Measurements from ENCODE around the gene MGST2. TPM values are rescaled to one million over a fixed set of nuclear protein-coding genes. Genes with fewer than 3 reads are reported as not detected.

MGST2 gene
- total and polyA plus RNA-seq, 8 donors = 7.6 to 271 (median 47.3) TPM

DNA sequence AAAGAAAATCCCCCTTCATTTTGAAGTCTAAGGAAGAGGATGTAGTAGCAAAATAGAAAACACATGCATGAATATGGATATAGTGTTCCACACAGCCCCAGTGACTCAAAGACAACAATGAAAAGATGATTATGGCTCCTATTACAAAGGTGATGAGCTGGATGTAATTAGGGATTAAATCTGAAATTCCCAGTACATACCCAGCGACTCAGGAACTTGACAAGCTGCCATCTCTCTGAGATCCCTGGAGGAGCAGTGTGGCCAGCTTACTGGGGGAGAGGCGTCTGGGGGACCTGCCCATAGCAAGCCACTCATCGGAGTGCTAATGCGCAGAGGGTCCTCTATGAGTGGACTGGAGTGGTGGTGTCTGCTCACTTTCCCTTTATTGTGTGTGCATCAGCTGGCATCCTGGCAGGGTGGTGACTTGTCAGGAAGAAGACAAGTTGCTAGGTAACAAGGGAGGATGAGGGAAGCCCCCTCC lies 42.7 kb upstream of the MGST2 start:
- DNase-seq = no peak
- Histone ChIP-seq H3K36me3 (no peaks in the 10 kb centered on the region), H3K9me3 (no peaks in the 10 kb centered on the region), H3K4me3 (no peak overlapping the region), H3K4me1 (no peaks in the 10 kb centered on the region), H3K27me3 (no peaks in the 10 kb centered on the region), H3K27ac (no peak overlapping the region)
- TF ChIP-seq POLR2AphosphoS5 (IDR thresholded peaks at IDR 0.05) (no peak), POLR2A (IDR thresholded peaks at IDR 0.05) (no peak), EP300 (IDR thresholded peaks at IDR 0.05) (no peak)
- TF ChIP-seq, protein P1, sequence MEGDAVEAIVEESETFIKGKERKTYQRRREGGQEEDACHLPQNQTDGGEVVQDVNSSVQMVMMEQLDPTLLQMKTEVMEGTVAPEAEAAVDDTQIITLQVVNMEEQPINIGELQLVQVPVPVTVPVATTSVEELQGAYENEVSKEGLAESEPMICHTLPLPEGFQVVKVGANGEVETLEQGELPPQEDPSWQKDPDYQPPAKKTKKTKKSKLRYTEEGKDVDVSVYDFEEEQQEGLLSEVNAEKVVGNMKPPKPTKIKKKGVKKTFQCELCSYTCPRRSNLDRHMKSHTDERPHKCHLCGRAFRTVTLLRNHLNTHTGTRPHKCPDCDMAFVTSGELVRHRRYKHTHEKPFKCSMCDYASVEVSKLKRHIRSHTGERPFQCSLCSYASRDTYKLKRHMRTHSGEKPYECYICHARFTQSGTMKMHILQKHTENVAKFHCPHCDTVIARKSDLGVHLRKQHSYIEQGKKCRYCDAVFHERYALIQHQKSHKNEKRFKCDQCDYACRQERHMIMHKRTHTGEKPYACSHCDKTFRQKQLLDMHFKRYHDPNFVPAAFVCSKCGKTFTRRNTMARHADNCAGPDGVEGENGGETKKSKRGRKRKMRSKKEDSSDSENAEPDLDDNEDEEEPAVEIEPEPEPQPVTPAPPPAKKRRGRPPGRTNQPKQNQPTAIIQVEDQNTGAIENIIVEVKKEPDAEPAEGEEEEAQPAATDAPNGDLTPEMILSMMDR (IDR thresholded peaks at IDR 0.05) = no peak
- intact Hi-C loops (cut with DNase I; ENCODE audit: low total_unique reads) = no loop called here
- WGBS, 5 donors = 40 to 78% (median 57%) methylated on average over 2 to 4 of the region's 4 CpGs

DNA sequence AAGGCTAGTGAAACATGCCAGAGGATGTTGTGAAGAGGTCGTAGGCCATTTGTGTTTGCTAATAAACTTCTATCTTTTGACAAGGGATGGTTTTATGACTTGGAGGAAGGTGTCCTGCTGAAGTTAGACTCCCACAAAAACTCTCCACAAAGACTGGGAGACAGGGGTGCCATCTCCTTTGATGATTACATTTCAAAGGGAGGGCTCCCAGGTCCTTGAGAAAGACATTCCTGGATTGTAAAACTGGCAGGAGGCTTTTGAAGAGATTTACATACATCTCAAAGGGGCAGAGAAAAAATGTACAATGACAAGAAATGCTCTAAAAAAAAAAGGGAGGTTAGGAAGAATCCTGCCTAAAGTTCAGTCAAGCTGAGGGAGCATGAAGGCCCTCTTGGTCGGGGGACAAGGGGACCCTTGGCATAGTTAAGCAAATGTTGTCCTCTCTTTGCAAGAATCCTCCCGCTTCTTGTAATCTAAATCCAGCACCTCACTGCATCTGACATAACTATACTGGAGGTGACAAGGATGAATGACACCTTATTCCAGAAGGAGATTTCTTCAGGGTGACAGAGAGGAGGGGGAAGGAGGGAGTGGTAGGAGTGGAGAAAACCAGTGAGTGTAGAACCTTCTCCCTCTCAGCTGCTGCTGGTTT lies 41.1 kb upstream of the MGST2 start:
- H3K36me3 ChIP-seq = no peaks in the 10 kb centered on the region
- H3K4me3 ChIP-seq = no peak overlapping the region
- WGBS, 5 donors = 71 to 79% (median 72%) methylated on average over 3 of the region's 3 CpGs
- no peak overlapping the region for H3K27ac ChIP-seq
- H3K9me3 ChIP-seq = no peaks in the 10 kb centered on the region
- H3K4me1 ChIP-seq = peaks cover 0 to 7% (median 0%) of the 10 kb centered on the region in 4 donors
- no peak for TF ChIP-seq POLR2A (IDR thresholded peaks at IDR 0.05)
- TF ChIP-seq EP300 (IDR thresholded peaks at IDR 0.05) = no peak
- TF ChIP-seq, protein P1 (IDR thresholded peaks at IDR 0.05) = no peak
- TF ChIP-seq POLR2AphosphoS5 (IDR thresholded peaks at IDR 0.05) = no peak
- intact Hi-C loops (cut with DNase I; ENCODE audit: low total_unique reads) = no loop called here
- DNase-seq = no peak
- H3K27me3 ChIP-seq = no peaks in the 10 kb centered on the region

DNA sequence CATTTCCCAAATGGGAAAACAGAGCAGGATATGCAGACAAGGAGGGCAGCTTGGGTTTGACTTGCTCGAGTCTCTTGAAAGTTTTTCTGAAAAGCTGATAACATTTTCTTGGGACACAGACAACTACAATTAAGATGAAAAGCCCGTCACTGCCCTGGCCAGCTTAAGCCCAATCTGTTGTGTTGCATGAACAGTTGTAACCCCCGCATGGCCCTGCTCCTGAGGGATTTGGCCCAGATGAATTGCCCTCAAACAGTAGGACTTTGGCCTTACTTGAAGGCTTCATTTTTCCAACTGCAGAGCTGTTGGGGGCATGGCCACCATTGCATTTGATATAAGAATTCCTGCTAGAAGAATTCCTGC lies 40.5 kb upstream of the MGST2 start:
- Histone ChIP-seq H3K27ac (no peak overlapping the region), H3K27me3 (no peaks in the 10 kb centered on the region), H3K9me3 (no peaks in the 10 kb centered on the region), H3K4me1 (peaks cover 0 to 7% (median 0%) of the 10 kb centered on the region in 4 donors), H3K36me3 (no peaks in the 10 kb centered on the region), H3K4me3 (no peak overlapping the region)
- WGBS, 5 donors = 81 to 92% (median 91%) methylated on average over 3 of the region's 3 CpGs
- intact Hi-C loops (cut with DNase I; ENCODE audit: low total_unique reads) = no loop called here
- TF ChIP-seq, protein P1 (IDR thresholded peaks at IDR 0.05) = no peak
- TF ChIP-seq POLR2A (IDR thresholded peaks at IDR 0.05) = no peak
- no peak for TF ChIP-seq POLR2AphosphoS5 (IDR thresholded peaks at IDR 0.05)
- TF ChIP-seq EP300 (IDR thresholded peaks at IDR 0.05) = no peak
- DNase-seq = no peak

GRCh38 chr4:139625482-139625881 lies 40.1 kb upstream of the MGST2 start:
- no peaks in the 10 kb centered on the region for H3K9me3 ChIP-seq
- H3K27me3 ChIP-seq = no peaks in the 10 kb centered on the region
- no peaks in the 10 kb centered on the region for H3K36me3 ChIP-seq
- DNase-seq = peak in 1 of 2 donors; percentile 66
- WGBS, 5 donors = 46 to 72% (median 53%) methylated on average over 4 of the region's 4 CpGs
- H3K4me1 ChIP-seq = peaks cover 0 to 7% (median 0%) of the 10 kb centered on the region in 4 donors
- TF ChIP-seq POLR2AphosphoS5 (IDR thresholded peaks at IDR 0.05) (no peak), EP300 (IDR thresholded peaks at IDR 0.05) (no peak), POLR2A (IDR thresholded peaks at IDR 0.05) (no peak)
- TF ChIP-seq, protein P1 (IDR thresholded peaks at IDR 0.05) = no peak
- no peak overlapping the region for H3K27ac ChIP-seq
- no peak overlapping the region for H3K4me3 ChIP-seq
- intact Hi-C loops (cut with DNase I; ENCODE audit: low total_unique reads) = no loop called here

All from stomach (tissue), 9 donors.